Common myeloid progenitor, CD34-positive (primary cell): ENCODE data around the gene TMED3.

ENCODE experiments used
- CTCF ChIA-PET: fragments of 350-600 bp; sonication (Branson Sonifier 250); formaldehyde crosslinking; loops from one replicate; lab custom pipeline; 2021; ENCODE audit warnings: antibody characterized with exemption; lab: Charles Lee
- POLR2A ChIA-PET: fragments of 350-600 bp; sonication (Branson Sonifier 250); formaldehyde crosslinking; loops from one replicate; lab custom pipeline; 2021; ENCODE audit warnings: antibody characterized with exemption; lab: Charles Lee
- DNase-seq, 3 donors: peaks; one replicate each; pipeline versions ENCODE4 v3.0.0 to v3.0.0-alpha.2; 2013
- H3K27ac ChIP-seq, 2 experiments: 1 replicate in 1 of 2; 2 replicates in 1 of 2; pipeline ENCODE4 v1.7.0; 2013; ENCODE audit warnings: inconsistent platforms in 2 of 2, low read length in 2 of 2, mild to moderate bottlenecking in 2 of 2, low read depth in 1 of 2, moderate library complexity in 1 of 2; ENCODE audit not compliant: severe bottlenecking in 2 of 2, insufficient read depth in 1 of 2, poor library complexity in 1 of 2
- H3K27me3 ChIP-seq, 5 experiments: replicated peaks in 2 of 5; 1 replicate in 3 of 5; 2 replicates in 2 of 5; pipeline versions ENCODE4 v1.6.1 to v1.7.0; 2013; ENCODE audit warnings: low read length in 4 of 5, mild to moderate bottlenecking in 2 of 5, moderate library complexity in 2 of 5, inconsistent platforms in 1 of 5; ENCODE audit not compliant: insufficient read depth in 5 of 5, control insufficient read depth in 4 of 5
- H3K36me3 ChIP-seq, 4 experiments: 1 replicate in 2 of 4; 2 replicates in 2 of 4; pipeline versions ENCODE4 v1.6.1 to v1.7.0; 2013; ENCODE audit warnings: low read length in 3 of 4, control low read depth in 1 of 4, mild to moderate bottlenecking in 1 of 4; ENCODE audit not compliant: control insufficient read depth in 4 of 4, insufficient read depth in 4 of 4
- H3K4me1 ChIP-seq, 4 experiments: 1 replicate in 3 of 4; 2 replicates in 1 of 4; pipeline versions ENCODE4 v1.6.1 to v1.7.1; 2013; ENCODE audit warnings: low read length in 3 of 4, mild to moderate bottlenecking in 3 of 4, control low read depth in 1 of 4, inconsistent platforms in 1 of 4, moderate library complexity in 1 of 4; ENCODE audit not compliant: control insufficient read depth in 4 of 4, insufficient read depth in 4 of 4; ENCODE audit errors: control extremely low read depth in 1 of 4
- H3K4me3 ChIP-seq, 7 experiments: 1 replicate in 4 of 7; 2 replicates in 3 of 7; pipeline versions ENCODE4 v1.5.1 to v1.7.0; 2013; ENCODE audit warnings: mild to moderate bottlenecking in 7 of 7, low read length in 6 of 7, moderate library complexity in 6 of 7, inconsistent platforms in 2 of 7, low read depth in 2 of 7, control low read depth in 1 of 7; ENCODE audit not compliant: insufficient read depth in 4 of 7, control insufficient read depth in 1 of 7; ENCODE audit errors: extremely low read depth in 1 of 7
- H3K9me3 ChIP-seq, 5 experiments: 1 replicate in 4 of 5; 2 replicates in 1 of 5; pipeline versions ENCODE4 v1.6.1 to v1.7.1; 2013; ENCODE audit warnings: low read length in 4 of 5, mild to moderate bottlenecking in 2 of 5, inconsistent platforms in 1 of 5, low read depth in 1 of 5, moderate library complexity in 1 of 5; ENCODE audit not compliant: control insufficient read depth in 4 of 5, insufficient read depth in 2 of 5; ENCODE audit errors: control extremely low read depth in 1 of 5
- WGBS: methylation state at CpG from one replicate; pipeline ENCODE4 v1.1.5; 2013; ENCODE audit not compliant: insufficient coverage; 5-methylcytosine and 5-hydroxymethylcytosine counted together

Gene TMED3

DNA sequence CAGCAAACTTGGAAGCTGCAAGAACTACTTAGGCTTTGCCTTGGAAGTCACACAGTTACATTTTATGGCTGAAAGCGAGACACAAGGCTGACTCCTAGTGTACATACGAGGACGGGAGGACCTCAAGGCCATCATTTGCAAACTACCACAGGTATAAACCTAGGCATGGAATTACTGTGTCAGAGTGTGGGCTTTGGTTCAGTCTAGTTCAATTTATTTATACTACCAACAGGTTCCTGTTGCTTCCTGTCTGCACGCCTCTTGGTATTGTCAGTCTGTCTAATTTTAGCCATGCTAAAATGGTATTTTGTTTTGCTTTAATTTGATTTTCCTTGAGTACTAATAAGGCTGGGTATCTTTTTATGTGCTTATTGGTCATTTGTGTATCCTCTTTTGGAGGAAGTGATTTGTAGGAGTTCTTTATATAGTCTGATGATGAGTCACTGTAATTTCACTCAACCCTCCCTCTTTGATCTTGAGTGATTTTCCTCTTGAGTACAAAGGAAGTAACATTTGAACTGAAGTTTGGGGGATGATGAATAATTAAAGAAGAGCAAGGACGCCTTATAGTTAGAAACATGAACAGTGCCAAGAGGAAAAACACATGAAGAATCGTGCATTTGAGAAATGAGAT lies 20.2 kb upstream of the TMED3 start:
- 81% methylated on average over 4 of the region's 6 CpGs for WGBS
- ChIA-PET CTCF (interaction anchor here (0.6 kb wide), 1 partner anchor 39 kb away, joined by 3 read pairs; no protein-coding TSS in a partner anchor), POLR2A (no interaction called here)

DNA sequence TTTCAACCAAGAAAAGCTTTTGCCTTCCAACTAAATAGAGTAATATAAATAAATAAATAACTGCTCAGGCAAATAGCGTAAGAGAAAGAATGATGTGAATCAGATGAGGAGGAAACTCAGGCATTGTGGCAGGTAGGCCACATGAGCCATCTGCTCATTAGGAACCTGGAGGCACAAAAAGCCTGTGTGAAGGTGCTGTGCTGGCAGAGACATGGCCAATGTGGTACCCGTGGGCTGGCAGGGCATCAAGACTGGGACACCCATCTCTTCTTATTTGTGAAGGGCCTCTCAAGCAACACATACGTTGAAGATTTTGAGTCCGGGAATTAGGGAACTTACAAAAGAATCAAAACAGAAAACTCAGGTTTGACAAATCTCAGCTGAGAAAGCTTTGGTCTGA lies 18.9 kb upstream of the TMED3 start:
- WGBS, result 90% methylated on average over 4 of the region's 4 CpGs
- no peaks in the 10 kb centered on the region for H3K36me3 ChIP-seq
- no peak for DNase-seq
- ChIA-PET CTCF (no interaction called here), POLR2A (no interaction called here)
- no peak overlapping the region for H3K4me3 ChIP-seq
- H3K27ac ChIP-seq, result no peak overlapping the region
- no peaks in the 10 kb centered on the region for H3K4me1 ChIP-seq
- H3K9me3 ChIP-seq, result no peaks in the 10 kb centered on the region
- peaks cover 2 to 20% (median 10%) of the 10 kb centered on the region in 5 experiments for H3K27me3 ChIP-seq

More for the DNA sequence above, 20.2 kb upstream of the TMED3 start:
- H3K27me3 ChIP-seq, result peaks cover 0 to 28% (median 17%) of the 10 kb centered on the region in 5 experiments
- no peak for DNase-seq
- H3K9me3 ChIP-seq, result peaks cover 0 to 2% (median 0%) of the 10 kb centered on the region in 5 experiments
- no peaks in the 10 kb centered on the region for H3K36me3 ChIP-seq
- no peak overlapping the region for H3K27ac ChIP-seq
- H3K4me1 ChIP-seq, result no peaks in the 10 kb centered on the region
- no peak overlapping the region for H3K4me3 ChIP-seq

- Histone ChIP-seq H3K4me3 (no peak overlapping the region), H3K9me3 (no peaks in the 10 kb centered on the region), H3K27me3 (peaks cover 4 to 19% (median 13%) of the 10 kb centered on the region in 5 experiments), H3K36me3 (no peaks in the 10 kb centered on the region), H3K27ac (no peak overlapping the region), H3K4me1 (no peaks in the 10 kb centered on the region)
- POLR2A ChIA-PET, result no interaction called here
- no peak for DNase-seq
- CTCF ChIA-PET, result interaction anchor here (1.4 kb wide), 1 partner anchor 559 kb away, joined by 3 read pairs; no protein-coding TSS in a partner anchor
- WGBS, result 88% methylated on average over 7 of the region's 7 CpGs
These were observed 16.8 kb upstream of the TMED3 start for GRCh38 chr15:79294075-79294474.

GRCh38 chr15:79296583-79296982 lies 14.3 kb upstream of the TMED3 start:
- WGBS, result no CpG with 5 or more reads among the region's 4 CpGs
- ChIA-PET POLR2A (no interaction called here), CTCF (interaction anchor here (1.4 kb wide), 1 partner anchor 72 kb away, joined by 4 read pairs; no protein-coding TSS in a partner anchor)
- no peak overlapping the region for H3K27ac ChIP-seq
- no peaks in the 10 kb centered on the region for H3K9me3 ChIP-seq
- H3K4me1 ChIP-seq, result no peaks in the 10 kb centered on the region
- H3K4me3 ChIP-seq, result no peak overlapping the region
- H3K27me3 ChIP-seq, result peaks cover 5 to 31% (median 21%) of the 10 kb centered on the region in 5 experiments
- DNase-seq, result no peak
- no peaks in the 10 kb centered on the region for H3K36me3 ChIP-seq

- no peaks in the 10 kb centered on the region for H3K36me3 ChIP-seq
- ChIA-PET CTCF (no interaction called here), POLR2A (no interaction called here)
- H3K4me3 ChIP-seq, result no peak overlapping the region
- 87% methylated on average over 7 of the region's 7 CpGs for WGBS
- H3K4me1 ChIP-seq, result no peaks in the 10 kb centered on the region
- no peaks in the 10 kb centered on the region for H3K9me3 ChIP-seq
- no peak overlapping the region for H3K27ac ChIP-seq
- no peak for DNase-seq
- peaks cover 8 to 31% (median 18%) of the 10 kb centered on the region in 5 experiments for H3K27me3 ChIP-seq
These were observed 11.6 kb upstream of the TMED3 start for GRCh38 chr15:79299126-79299840.

DNA sequence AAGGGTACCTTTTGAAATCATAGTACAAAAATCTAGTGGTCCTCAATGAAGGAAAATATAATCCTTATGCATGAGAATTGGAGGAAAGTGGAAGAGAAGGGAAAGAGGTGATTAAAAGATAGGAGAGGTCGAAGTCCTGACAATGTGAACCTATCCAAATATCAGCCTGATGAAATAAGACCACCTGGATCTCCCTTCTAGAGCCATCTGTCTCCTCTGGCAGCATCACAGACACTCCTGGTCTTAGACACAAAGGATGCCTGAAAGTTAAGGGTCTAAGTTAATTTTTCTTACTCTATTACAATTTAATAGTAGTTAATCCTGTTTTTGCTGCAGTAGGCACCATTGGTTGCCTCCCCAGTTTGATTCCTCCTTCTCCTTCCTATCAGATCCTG lies 11.1 kb upstream of the TMED3 start:
- DNase-seq, result no peak
- WGBS, result 86% methylated on average over 1 of the region's 1 CpG
- H3K27ac ChIP-seq, result no peak overlapping the region
- POLR2A ChIA-PET, result no interaction called here
- H3K36me3 ChIP-seq, result no peaks in the 10 kb centered on the region
- H3K4me3 ChIP-seq, result no peak overlapping the region
- H3K9me3 ChIP-seq, result no peaks in the 10 kb centered on the region
- no peaks in the 10 kb centered on the region for H3K4me1 ChIP-seq
- H3K27me3 ChIP-seq, result peaks cover 8 to 32% (median 17%) of the 10 kb centered on the region in 5 experiments
- CTCF ChIA-PET, result no interaction called here

- no peak for DNase-seq
- peaks cover under 1 to 12% (median 3%) of the 10 kb centered on the region in 5 experiments for H3K27me3 ChIP-seq
- 75% methylated on average over 4 of the region's 4 CpGs for WGBS
- CTCF ChIA-PET, result no interaction called here
- no peaks in the 10 kb centered on the region for H3K36me3 ChIP-seq
- no peak overlapping the region for H3K27ac ChIP-seq
- POLR2A ChIA-PET, result no interaction called here
- H3K4me3 ChIP-seq, result no peak overlapping the region
- H3K9me3 ChIP-seq, result no peaks in the 10 kb centered on the region
- H3K4me1 ChIP-seq, result peaks cover 0 to 16% (median 13%) of the 10 kb centered on the region in 4 experiments
These were observed 3.7 kb upstream of the TMED3 start for GRCh38 chr15:79307251-79307650.
